Vagina (tissue), 2 donors: ENCODE results near the gene NUFIP2.

Experiments used
- CTCF ChIP-seq, 3 experiments: fragments of 450-650 bp in 2 of 3; fragments of 200-600 bp in 1 of 3; sonication (generic) in 1 of 3; IDR thresholded peaks; one replicate each; pipeline ENCODE4 v1.5.1; 2017 to 2019; ENCODE audit warnings: antibody characterized with exemption in 3 of 3, mild to moderate bottlenecking in 2 of 3, moderate library complexity in 2 of 3
- POLR2A ChIP-seq, 2 donors: fragments of 450-650 bp; IDR thresholded peaks; one replicate each; pipeline ENCODE4 v1.6.1; 2017; ENCODE audit warnings: antibody characterized with exemption in 2 of 2, mild to moderate bottlenecking in 2 of 2, moderate library complexity in 2 of 2
- POLR2AphosphoS5 ChIP-seq, 2 donors: sonication (generic); formaldehyde crosslinking; IDR thresholded peaks; one replicate each; pipeline ENCODE4 v1.9.0; 2017; ENCODE audit warnings: antibody characterized with exemption in 2 of 2, mild to moderate bottlenecking in 2 of 2, low read depth in 1 of 2; ENCODE audit not compliant: insufficient read depth in 1 of 2

GRCh38 chr17:29326023-29326813 lies 32.3 kb upstream of the NUFIP2 start:
- no peak for TF ChIP-seq CTCF (IDR thresholded peaks at IDR 0.05)
- no peak for TF ChIP-seq POLR2AphosphoS5 (IDR thresholded peaks at IDR 0.05; ENCODE audit: insufficient read depth in 1 of 2, low read depth in 1 of 2)
- TF ChIP-seq POLR2A (IDR thresholded peaks at IDR 0.05), result no peak
